C4-2B (cell line): ENCODE measurements around the gene PAK4.

ENCODE experiments used
- ZFX ChIP-seq: fragments of 450-650 bp; IDR thresholded peaks from 2 replicates; pipeline ENCODE4 v1.6.1; 2017
- TF ChIP-seq, protein P1 (sequence below): fragments of 450-650 bp; conservative IDR thresholded peaks from 2 replicates; pipeline ENCODE4 v1.5.1; 2017; ENCODE audit warnings: mild to moderate bottlenecking

DNA sequence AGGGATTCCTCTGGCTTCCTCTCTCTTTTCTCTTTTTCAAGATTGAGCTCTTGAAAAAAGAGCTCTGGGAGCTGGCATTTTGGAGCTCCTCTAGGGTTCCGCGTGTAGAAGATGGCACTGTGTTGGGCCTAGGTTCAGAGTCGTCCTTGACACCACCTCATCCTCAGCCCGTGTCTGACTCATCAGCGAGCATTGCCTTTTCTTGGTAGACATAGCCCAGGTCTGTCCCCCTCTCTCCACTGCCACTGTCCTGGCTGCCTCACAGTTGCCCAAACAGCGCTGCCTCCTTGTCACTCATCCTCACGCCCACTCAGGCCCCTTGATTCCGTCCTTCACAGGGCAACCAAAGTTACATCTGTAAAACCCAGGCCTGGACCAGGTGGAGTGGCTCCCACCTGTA, 24.6 kb downstream of the PAK4 start:
- TF ChIP-seq, protein P1, sequence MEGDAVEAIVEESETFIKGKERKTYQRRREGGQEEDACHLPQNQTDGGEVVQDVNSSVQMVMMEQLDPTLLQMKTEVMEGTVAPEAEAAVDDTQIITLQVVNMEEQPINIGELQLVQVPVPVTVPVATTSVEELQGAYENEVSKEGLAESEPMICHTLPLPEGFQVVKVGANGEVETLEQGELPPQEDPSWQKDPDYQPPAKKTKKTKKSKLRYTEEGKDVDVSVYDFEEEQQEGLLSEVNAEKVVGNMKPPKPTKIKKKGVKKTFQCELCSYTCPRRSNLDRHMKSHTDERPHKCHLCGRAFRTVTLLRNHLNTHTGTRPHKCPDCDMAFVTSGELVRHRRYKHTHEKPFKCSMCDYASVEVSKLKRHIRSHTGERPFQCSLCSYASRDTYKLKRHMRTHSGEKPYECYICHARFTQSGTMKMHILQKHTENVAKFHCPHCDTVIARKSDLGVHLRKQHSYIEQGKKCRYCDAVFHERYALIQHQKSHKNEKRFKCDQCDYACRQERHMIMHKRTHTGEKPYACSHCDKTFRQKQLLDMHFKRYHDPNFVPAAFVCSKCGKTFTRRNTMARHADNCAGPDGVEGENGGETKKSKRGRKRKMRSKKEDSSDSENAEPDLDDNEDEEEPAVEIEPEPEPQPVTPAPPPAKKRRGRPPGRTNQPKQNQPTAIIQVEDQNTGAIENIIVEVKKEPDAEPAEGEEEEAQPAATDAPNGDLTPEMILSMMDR = no peak
- TF ChIP-seq ZFX = no peak
